Measurements from ENCODE around the gene NUP188.

GRCh38 chr9:128979111-128979510, 31.6 kb downstream of the NUP188 start:
- TF ChIP-seq KLF13 (CRISPR knock-in tag; IDR thresholded peaks at IDR 0.05) (no peak), HMGXB4 (CRISPR knock-in tag; IDR thresholded peaks at IDR 0.05; ENCODE audit: borderline replicate concordance in 1 of 2, low read depth in 1 of 2) (no peak), MYNN (CRISPR knock-in tag; IDR thresholded peaks at IDR 0.05; ENCODE audit: low read depth) (no peak), EZH2 (conservative IDR thresholded peaks at IDR 0.05; ENCODE audit: low read depth, low read length) (no peak), SETDB1 (CRISPR knock-in tag; IDR thresholded peaks at IDR 0.05; ENCODE audit: borderline replicate concordance) (no peak), CBFB (CRISPR knock-in tag; IDR thresholded peaks at IDR 0.05) (no peak), POLR2A (IDR thresholded peaks at IDR 0.05; ENCODE audit: insufficient read depth in 1 of 2, low read depth in 2 of 2, low read length in 2 of 2) (no peak)
- TF ChIP-seq, protein P1, sequence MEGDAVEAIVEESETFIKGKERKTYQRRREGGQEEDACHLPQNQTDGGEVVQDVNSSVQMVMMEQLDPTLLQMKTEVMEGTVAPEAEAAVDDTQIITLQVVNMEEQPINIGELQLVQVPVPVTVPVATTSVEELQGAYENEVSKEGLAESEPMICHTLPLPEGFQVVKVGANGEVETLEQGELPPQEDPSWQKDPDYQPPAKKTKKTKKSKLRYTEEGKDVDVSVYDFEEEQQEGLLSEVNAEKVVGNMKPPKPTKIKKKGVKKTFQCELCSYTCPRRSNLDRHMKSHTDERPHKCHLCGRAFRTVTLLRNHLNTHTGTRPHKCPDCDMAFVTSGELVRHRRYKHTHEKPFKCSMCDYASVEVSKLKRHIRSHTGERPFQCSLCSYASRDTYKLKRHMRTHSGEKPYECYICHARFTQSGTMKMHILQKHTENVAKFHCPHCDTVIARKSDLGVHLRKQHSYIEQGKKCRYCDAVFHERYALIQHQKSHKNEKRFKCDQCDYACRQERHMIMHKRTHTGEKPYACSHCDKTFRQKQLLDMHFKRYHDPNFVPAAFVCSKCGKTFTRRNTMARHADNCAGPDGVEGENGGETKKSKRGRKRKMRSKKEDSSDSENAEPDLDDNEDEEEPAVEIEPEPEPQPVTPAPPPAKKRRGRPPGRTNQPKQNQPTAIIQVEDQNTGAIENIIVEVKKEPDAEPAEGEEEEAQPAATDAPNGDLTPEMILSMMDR (CRISPR knock-in tag; IDR thresholded peaks at IDR 0.05) = no peak
- TF ChIP-seq, protein P2, sequence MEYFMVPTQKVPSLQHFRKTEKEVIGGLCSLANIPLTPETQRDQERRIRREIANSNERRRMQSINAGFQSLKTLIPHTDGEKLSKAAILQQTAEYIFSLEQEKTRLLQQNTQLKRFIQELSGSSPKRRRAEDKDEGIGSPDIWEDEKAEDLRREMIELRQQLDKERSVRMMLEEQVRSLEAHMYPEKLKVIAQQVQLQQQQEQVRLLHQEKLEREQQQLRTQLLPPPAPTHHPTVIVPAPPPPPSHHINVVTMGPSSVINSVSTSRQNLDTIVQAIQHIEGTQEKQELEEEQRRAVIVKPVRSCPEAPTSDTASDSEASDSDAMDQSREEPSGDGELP (IDR thresholded peaks at IDR 0.05; ENCODE audit: borderline replicate concordance, low read depth) = no peak

Data from HepG2 (cell line).